T follicular helper cell (primary cell): ENCODE results near the gene SELENON.
A peak's percentile ranks its signal among the peaks of the same experiment; 100 is the strongest.

Source experiments
- DNase-seq: peaks from one replicate; pipeline ENCODE4 v3.0.0-alpha.2; 2020; ENCODE audit warnings: low read depth

The SELENON gene

DNA sequence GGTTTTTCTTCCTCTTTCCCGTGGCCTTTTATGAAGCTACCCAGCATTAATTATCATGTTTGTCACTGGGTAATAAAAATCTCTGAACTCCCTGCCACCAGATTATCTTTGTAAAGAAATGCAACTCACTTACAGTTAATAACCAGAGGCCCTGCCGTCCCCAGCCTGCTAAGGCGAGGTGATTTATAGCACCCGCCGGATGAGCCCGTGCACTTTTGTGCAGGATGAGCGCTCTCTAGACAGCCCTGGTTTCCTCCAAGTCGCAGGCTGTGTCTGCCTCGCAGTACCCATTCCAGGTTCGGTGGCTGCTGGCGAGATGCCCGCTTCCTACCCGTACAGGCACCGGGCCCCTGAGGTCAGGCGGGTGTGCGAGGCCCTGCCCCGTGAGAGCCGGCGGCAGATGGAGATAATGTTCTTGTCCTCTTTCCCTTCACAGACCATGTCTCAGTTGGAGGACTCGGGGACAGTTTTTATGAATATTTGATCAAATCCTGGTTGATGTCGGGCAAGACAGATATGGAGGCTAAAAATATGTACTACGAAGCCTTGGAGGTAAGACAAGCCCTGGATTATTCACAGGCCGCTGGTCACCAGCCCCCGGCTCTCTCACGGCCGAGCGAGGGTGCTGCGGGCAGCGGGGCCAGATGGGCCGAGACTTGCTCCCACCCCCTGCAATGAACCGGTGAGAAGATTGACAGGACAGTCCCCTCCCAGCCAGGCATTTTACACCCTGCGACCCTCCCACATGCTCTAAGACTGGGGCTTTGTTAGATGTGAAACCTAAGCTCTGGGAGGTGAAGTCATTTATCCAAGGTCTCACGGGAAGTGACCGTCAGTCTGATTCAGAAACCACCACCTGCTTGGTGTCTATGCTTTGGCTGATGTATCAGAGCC, 28.5 kb upstream of the SELENON start:
- DNase-seq, result no peak

DNA sequence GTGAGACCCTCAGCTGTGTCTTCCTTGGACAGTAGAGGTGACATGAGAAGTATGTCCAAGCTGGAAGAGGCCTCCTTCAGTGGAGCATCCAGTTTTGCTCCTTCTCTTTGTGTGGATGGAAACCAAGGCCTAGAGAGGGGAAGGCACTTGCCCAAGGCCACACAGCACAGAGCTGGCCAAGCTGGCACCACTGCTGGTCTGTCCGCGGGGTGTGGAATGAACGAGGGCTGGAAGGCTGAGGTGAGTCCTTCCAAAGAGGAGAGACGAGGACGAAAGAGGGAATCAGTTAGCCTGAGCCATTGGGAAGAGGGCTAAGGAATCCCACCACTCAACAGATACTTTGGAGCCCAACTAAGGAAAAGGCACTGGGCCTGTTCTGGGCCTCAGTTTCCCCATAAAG, 27.8 kb upstream of the SELENON start:
- no peak for DNase-seq

DNA sequence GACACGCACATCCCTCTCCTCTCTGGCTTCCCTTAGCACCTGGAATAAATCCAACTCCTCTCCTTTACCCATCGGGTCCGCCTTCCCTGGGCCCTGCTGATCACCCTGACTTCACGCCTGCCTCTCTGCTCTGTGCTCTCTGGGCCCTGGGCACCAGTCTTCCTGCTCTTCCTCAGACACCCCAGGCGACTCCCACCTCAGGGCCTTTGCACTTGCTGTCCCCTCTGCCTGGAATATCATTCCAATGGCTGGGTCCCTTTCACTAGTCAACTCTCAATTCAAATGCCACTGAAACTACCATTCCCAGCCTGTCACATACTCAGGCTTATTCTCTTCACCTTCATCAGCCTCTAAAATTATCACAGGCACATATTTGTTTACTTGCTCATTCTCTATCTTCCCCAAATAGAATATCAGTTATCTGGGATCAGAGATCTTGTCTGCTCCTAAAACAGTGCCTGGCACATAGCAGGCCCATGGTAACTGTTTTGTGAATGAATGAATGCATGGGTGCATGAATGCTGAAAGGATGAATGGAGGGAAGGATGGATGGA, 27.2 kb upstream of the SELENON start:
- DNase-seq, result no peak

DNA sequence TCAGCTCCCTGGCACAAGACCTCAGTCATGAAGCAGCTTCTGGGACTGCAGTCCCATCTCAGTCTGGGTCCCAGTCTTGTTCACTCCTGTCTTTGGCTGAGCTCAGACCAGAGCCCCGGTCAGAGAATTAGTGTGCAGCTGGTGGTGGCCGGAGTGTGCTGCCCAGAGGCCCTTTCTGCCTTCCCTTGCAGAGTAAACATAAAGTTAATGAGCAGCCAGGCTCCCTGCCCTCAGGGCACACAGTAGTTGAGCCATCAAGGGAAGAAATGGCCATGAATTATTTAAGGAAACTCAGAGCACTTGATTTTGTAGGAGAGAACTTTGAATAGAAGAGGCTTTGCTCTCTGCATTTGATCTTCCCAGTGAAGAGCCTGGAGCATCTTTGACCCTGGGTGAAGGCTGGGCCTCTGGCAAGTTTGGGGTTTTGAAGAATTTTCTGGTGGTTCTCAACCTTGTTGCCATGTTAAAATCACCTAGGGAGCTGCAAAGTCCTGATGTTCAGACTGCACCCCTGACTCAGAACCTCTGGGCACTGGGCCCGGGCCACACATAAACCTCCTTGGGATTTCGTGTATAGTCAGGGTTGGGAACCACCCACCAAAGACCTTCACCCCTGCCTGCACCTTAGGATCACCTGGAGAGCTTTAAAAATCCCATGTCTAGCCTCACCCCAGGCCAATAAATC, 26.4 kb upstream of the SELENON start:
- DNase-seq, result no peak

DNA sequence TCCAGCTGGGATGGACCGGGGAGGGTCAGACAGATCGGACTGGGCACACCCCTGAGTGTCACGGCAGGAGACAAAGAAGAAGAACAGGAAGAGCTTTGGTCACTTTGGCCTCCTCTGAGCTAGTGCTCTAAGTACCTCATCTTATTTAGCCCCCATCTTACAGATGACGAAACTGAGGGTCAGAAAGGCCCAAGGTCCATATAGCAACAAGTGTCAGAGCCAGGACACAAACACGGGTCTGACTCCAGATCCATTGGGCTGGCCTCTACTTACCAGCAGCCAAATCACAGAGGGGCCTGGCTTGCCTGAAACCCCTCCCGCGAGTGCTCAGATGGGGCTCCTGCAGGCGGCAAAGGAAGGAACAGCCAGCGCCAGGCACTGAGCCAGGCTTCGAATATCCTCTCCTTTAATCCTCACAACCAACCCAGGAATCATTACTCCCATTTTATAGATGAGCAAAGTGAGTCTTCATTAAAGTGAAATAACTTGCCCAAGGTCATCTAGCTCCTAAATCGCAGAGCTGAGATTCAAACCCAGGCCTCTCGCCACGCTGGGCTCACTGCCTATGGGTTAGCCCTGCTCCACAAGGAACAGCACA, 25.7 kb upstream of the SELENON start:
- no peak for DNase-seq

DNA sequence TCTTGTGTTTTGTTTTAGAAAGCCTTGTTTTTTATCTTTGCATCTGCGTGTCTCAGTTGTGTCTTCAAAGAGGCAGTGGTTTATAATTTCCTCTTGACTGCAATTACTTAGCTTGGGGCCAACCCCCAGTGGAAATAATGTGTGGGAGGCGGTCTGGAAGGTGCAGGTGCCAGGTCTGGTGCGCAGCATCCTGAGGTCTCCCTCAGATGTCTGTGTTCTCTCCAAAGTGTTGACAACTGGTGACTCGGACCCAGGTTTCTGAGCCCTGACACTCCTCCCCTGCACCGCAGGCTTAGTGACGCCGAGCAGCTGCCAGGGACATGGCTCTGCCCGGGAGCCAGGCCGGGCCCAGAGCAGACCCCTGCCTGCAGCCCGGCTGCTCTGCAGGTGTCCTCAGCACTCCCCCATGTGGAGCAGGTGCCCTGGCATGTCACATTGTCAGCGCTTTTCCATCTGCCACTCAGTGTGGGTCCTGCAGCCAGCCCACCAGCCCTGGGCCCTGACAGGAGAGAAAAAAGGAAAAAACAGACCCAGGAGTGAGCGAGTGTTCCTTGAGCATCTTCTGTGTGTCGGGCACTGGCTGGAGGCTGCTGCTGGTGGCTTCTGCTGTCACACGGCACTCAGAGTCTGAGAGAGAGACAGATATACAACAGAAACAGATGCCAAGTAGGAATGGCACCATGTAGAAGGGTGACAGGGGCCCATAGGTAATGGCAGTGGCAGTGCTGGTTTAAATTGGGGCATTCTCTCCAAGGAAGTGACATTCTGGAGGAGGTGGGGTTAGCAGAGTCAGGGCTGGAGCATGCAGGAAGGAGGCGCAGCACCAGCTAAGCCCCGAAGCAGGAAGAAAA, 24.8 kb upstream of the SELENON start:
- DNase-seq, result peak; percentile 82

DNA sequence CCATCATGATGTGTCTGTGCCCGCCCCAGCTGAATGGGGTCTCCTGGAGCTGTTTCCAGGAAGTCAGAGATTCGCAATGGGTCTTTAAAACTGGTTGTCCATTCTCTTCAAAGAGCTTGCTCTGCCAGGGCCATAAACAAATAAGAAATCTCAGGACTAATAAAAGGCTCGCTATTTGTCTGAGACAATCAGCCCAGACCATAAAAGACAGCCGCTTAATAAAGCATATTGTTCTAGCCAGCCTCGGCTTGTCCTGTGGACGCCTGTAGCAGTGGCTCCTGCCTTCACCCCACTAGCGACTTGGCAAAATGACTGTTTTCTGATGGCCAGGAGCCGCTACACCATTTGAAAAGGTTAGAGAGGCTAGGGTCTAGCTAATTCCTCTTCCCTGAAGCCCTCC, 20.6 kb upstream of the SELENON start:
- no peak for DNase-seq

DNA sequence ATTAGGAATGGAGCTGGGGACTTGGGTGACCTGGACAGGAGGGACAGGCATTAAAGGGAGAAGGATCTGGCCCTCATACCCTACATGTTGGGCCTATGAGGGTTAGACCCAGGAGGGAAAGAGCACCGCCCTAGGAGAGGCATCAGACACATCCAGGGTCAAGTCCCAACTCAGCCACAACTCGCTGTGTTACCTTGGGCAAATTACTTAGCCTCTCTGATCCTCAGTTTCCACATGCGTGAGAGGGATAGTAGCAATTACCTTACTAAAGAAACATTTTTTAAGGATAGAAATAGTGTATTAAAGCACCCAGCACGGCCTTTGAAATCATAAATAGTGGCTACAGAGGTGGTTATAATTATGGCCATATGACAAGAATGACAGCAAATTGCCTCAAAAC, 20.1 kb upstream of the SELENON start:
- no peak for DNase-seq

DNA sequence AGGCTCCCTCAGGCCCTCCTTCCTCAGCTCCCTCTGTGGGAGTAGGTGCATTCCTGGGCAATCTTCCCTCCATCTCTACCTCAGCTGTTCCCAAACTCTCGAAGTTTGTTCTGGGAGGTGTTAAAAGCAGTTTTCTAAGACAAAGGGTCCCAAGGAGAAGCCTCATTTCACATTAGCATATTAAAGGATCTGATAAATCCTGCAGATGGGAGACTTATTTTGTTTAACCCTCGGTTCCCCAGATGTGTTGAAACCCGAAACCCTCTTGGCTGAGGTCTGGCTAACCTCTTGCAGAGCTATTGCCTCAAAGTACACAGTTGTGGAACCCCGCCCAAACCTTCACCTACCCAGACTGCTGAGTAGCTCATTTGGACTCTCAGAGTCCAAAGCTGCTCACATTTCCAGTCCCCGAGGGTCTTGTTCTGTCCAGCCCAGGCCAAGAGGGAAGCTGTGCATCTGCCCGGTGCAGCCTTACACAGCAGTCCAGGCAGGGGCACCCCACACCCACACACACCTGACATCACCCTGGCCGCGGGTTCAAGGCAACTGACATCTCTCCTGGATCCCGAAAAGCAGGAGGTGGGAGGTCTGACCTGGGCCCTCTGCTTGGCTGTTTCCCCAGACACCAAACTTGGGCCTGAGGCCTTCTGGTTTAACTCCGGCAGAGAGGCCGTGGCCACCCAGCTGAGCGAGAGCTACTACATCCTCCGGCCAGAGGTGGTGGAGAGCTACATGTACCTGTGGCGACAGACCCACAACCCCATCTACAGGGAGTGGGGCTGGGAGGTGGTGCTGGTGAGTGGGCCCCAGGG, 19.5 kb upstream of the SELENON start:
- no peak for DNase-seq

DNA sequence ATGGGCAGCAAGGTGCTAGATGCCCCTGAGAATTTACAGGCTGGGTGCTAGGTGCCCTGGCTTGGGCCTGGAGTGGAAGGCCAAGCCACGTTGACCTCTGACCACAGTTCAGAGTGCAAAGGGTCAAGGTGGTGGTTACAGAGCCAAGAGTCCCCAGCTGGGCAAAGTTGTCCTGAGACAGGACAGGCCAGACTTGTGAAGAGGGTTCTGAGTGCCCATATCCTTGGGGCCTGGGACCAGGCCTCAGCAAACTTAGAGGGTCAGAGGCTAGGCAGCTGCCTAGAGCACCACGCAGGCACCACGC, 18.9 kb upstream of the SELENON start:
- no peak for DNase-seq

DNA sequence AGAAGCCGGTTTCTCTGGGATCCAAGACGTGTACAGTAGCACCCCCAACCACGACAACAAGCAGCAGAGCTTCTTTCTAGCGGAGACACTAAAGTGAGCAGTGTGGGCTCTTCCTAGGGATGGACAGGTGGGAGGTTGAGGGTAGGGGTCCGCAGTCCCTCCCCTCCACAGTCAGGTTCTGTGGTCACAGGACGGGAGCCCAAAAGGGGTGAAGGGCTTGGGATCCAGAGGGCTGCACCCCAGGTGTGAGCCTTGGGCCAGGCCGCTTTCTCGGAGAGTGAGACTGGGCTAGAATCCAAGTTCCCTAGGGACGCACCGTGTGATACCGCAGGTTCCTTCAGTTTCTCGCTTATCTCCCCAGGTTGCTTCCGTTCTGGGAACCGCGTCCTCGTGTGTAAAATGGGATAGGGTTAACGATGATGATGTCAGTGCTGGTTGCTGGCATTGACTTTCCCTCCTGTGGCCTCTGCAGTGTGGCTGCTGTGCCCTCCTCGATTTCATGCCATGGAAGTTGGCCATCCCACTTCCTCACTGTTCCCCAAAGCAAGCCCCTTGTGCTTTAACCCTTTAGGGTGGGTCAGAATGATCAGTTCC, 17.3 kb upstream of the SELENON start:
- no peak for DNase-seq

DNA sequence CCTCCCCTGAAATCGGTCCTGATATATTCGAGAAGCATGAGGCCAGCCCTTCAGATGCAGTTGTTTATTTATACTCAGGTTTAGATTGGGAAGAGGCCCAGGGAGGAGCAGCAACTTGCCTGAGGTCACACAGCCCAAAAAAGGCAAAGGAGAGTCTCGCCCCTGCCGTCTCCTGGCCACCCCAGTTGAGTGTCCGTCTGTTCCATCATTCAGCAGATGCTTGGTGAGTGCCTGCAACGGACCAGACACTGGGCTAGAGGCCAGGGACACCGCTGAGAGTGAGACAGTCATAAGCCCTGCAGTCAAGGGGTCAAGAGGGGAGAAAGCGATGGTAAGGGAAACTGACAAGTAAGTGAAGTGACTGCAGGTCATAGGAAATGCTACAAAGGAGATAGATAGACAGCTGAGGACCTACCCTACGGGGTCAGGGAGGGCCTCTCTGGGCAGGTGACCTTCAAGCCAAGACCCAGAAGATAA, 15.4 kb upstream of the SELENON start:
- no peak for DNase-seq

DNA sequence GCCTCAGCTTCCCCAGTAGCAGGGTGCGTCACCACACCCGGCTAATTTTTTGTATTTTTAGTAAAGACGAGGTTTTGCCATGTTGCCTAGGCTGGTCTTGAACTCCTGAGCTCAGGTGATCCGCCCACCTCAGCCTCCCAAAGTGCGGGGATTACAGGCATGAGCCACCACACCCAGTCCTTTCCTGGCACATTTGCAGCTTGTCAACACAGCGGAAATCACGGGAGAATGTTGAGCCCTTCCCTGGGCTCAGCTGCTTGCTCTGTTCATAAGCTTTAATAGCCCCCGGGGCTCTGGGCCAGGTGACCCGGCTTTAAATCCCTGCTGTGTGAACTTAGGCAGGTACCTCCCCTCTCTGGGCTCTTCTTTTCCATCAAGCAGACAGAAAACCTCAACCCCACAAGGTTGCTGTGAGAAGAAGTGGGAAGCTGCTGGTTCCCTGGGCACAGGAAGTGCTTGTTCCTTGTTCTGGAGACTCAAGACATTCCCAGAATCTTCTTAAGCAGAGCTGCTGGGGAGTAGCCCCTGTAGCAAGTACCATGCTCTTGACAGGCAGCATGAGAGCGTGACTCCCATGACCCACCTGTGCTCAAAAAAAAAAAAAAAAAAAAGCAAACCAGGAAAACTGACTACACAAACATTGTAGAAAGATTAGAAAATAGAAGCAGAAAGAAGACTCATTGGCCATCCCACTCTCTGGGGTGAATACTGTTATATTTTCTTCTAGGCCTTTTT, 14.5 kb upstream of the SELENON start:
- no peak for DNase-seq

DNA sequence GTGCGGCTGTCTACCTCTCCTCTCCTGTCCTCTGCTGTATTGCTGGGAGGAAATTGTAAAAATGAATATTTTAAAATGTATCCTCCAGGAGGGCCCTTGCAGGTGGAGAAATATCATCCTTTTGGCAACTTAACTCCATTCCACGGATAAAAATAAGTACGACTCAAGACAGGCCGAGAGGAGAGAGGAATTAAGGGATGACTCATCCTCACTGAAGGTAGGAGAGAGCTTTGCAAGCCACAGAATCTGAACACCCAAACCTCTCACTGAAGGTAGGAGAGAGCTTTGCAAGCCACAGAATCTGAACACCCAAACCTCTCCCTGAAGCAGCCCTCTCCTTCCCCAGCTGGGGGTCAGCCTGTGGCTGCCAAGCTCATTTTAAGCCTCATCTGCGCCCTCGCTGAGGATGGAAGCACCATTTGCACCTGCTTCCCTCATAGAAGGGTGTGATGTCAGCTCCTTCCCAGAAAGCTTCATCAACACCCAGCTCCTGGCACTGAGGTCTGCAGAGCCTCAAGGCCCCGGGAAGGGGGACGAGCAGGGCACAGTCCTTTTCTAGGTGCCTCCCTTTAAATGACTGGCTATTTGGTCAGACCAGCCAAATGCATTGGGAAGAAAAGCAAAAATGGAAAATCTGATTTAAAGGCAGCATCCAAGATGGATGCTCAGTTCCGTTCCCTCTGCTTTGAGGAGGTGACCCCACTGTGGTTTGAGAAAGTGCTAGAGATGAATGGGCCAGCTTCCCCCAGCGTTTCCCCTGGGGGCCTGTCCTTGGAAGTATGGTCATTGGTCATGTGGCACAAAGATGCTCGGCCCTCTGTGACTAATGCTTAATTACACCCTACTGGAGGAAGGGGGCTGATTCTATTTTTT, 12.9 kb upstream of the SELENON start:
- no peak for DNase-seq

DNA sequence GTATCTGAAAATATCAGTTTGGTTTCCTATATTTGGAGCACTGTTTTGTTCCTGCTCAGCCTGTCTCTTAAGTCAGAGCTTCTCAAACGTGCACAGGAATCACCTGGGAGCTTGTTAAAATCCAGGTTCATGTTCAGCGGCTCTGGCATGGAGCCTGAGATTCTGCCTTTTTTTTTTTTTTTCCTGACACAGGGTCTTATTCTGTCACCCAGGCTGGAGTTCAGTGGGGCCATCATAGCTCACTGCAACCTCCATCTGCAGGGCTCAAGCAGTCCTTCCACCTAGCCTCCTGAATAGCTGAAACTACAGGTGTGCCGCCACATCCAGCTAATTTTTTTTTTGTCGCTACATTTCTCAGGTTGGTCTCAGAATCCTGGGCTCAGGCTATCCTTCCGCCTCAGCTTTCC, 12.2 kb upstream of the SELENON start:
- no peak for DNase-seq

DNA sequence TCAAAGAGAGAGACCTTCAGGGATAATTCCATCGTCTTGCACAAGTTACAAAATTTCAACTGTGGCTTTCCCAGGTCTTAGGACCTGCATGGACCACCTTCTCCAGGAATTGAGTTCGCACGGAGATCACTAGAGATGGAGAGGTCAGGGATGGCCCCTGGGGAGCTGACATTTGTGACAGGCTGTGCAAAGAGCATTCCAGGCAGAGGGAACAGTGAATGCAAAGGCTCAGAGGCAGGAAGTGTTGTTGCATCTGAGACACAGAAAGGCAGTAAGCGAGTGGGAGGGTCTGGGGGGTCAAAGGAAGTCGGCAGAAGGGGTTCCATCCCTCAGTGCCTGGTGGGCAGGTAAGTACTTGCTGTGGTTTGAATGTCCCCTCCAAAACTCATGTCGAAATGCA, 9.5 kb upstream of the SELENON start:
- no peak for DNase-seq

DNA sequence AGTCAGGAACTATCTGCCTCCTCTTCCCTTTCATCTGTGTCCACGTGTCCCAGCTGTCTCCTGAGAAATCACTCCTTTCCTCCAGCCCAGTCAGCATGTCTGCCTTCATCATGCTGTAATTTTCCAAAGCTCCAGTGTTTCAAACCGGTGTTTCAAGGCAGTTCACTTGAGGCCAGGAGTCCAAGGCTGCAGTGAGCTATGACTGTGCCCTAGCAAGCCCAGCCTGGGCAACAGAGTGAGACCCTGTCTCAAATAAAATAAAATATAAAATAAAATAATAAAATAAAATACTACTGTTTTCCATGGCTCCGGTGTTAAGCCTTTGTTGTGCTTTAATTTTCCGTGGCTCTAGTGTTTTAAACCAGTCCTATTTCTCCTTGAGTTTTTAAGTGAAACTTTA, 7.9 kb upstream of the SELENON start:
- no peak for DNase-seq

DNA sequence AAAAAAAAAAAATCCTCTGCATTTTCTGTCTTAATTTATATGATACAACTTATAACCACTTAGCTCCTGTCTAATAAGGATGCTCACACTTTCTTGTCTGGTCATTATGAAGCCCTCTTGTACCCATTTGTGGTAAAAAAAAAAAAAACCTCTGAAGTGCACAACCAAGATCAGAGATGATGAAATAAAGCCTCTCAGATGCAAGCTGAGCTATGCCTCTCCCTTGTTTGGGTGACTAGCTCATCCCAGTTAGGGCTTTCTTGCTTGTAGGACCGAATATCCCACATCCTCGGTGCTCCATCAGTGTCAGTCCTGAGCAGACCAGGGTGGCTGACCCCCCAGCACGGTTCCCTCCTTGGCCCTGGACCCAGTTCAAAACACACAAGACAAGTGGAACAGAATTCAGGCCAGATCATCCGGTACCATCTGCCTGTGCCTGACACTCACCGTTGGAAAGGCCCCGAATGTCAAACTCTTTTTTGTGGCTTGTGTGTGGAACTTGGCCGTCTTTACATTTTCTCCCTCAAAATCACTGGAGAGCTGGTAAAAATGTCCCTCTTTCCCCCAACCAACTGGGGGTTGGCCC, 6.3 kb upstream of the SELENON start:
- DNase-seq, result no peak

DNA sequence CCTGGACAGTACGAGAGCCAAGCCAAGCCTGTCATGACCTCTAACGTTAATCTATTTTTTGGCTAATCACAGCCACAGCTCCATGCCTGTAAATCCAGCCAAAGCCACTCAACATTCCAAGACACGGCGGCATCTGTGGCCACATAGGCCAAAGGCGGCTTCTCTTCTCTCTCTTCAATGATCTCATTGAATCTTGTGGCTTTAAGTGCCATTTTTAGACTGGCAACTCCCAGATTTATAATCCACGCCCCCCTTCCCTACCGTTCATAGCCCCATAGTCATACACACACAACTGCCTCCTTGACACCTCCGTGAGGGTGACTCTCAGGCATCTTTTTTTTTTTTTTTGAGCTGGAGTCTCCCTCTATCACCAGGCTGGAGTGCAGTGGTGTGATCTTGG, 5.7 kb upstream of the SELENON start:
- DNase-seq, result no peak
